SK-MEL-5 (cell line): ENCODE results near the gene GLB1L3. TPM values are rescaled to one million over a fixed set of nuclear protein-coding genes. Genes with fewer than 3 reads are reported as not detected.
"Not testable (repeated sequence)": the region's sequence is repeated elsewhere in the genome, so short reads cannot be mapped to it uniquely, and the experiment has no call there.

Source experiments
- DNase-seq: peaks from one replicate; pipeline ENCODE4 v3.0.0-alpha.2; 2016; ENCODE audit warnings: low read depth, low spot score
- in situ Hi-C: cut with HindIII; loops from 2 replicates; pipeline ENCODE4 v1.10.0; 2016; ENCODE audit warnings: low sequenced_read_pairs, high pct_unique_total_duplicates, low pct_unique_long_range_greater_than_20kb
- total RNA-seq: library from RNA; depleted of rRNA; stranded (reverse); fragments of >200 nt; shearing (Covaris generic); gene quantifications from 2 replicates; pipeline ENCODE4 v1.2.3, GENCODE V29; 2014

The GLB1L3 gene
- total RNA-seq, 1 experiment from 2014 or later, result 0.69 TPM

GRCh38 chr11:134266841-134267251 is 9.3 kb upstream of the GLB1L3 start:
- in situ Hi-C loops, result no loop called here
- DNase-seq, result peak; percentile 44

GRCh38 chr11:134267461-134267860 is 8.7 kb upstream of the GLB1L3 start:
- no peak for DNase-seq
- in situ Hi-C loops, result no loop called here

DNA sequence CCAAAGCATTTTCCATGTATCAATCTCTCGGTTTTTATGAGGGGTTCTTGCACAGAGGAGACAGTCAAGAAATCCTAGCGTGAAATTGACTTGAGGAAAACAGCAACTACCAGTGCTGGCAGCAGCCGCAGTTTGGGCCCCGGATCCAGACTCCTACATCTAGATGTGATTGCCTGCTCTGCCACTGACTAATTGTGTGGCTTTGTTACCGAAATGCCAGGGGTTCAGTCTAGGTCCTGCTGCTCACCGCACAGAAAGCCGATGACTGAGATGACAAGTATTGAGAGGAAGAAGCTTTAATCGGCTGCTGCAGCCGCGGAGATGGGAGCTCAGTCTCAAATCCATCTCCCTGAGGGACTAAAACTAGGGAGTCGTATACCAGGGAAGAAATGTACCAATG is 8.2 kb upstream of the GLB1L3 start:
- in situ Hi-C loops, result no loop called here
- no peak for DNase-seq

GRCh38 chr11:134270250-134270714 is 5.9 kb upstream of the GLB1L3 start:
- in situ Hi-C loops, result no loop called here
- peak; percentile 52 for DNase-seq

GRCh38 chr11:134271978-134272377 is 4.2 kb upstream of the GLB1L3 start:
- in situ Hi-C loops, result no loop called here
- DNase-seq, result no peak

DNA sequence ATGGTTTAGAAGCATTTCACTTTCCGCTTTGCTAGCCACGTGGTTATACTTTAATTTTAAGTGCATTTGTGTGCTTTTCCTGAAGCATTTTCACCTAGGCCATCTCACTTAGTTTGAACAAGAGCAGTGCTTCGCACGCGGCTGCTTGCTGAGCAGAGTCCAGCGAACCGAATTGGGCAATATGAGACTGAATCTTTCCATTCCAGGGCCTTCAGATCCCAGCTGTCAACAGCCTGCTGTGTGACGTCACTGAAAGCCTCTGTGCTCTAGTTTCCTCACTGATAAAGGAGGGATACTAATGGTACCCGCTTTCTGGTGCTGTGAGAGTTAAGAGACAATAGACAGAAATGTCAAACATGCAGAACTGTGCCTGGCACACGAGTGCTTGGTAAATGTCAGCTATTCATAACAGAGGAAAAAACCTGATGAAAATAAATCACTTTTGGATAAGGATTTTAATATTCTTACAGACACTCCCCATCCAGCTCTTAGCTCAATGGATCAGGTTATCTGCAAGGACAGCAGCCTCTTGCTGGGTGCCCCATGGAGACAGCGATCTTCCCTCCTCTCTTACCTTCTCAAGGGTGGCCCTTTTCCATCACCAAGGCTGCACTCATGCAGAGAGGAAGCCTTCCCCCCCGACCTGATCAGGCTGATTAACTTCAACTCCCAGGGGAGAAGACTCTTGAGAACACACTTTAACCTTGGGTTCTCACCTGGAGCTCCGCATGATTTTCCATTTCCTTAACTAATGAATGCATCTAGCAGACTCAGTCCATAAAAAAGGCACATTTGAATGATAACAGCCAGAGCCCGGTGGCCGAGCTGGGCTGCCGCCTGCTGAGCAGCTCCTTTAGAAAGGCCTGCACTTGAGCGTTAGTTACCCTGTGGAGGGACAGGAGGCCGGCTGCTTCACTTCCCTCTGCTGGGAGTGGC is 3.5 kb upstream of the GLB1L3 start:
- no peak for DNase-seq
- in situ Hi-C loops, result no loop called here

GRCh38 chr11:134273317-134273712 is 2.9 kb upstream of the GLB1L3 start:
- in situ Hi-C loops, result no loop called here
- DNase-seq, result no peak

- DNase-seq, result no peak
Measured at GRCh38 chr11:134275188-134275533, 1.0 kb upstream of the GLB1L3 start.

GRCh38 chr11:134276396-134277182 is 410 bp downstream of the GLB1L3 start:
- DNase-seq, result no peak
- in situ Hi-C loops, result no loop called here

More at GRCh38 chr11:134275188-134275533, 1.0 kb upstream of the GLB1L3 start:
- in situ Hi-C loops, result no loop called here

GRCh38 chr11:134277183-134278001 is 1.2 kb downstream of the GLB1L3 start:
- in situ Hi-C loops, result no loop called here
- no peak for DNase-seq

- in situ Hi-C loops, result no loop called here
- DNase-seq, result no peak
Measured at GRCh38 chr11:134278356-134278755, 2.2 kb downstream of the GLB1L3 start.

- in situ Hi-C loops, DNase-seq: not testable (repeated sequence)
Measured at GRCh38 chr11:134281635-134282034, 5.5 kb downstream of the GLB1L3 start.

GRCh38 chr11:134282121-134283045 is 6.2 kb downstream of the GLB1L3 start:
- DNase-seq, result no peak
- in situ Hi-C loops, result no loop called here

DNA sequence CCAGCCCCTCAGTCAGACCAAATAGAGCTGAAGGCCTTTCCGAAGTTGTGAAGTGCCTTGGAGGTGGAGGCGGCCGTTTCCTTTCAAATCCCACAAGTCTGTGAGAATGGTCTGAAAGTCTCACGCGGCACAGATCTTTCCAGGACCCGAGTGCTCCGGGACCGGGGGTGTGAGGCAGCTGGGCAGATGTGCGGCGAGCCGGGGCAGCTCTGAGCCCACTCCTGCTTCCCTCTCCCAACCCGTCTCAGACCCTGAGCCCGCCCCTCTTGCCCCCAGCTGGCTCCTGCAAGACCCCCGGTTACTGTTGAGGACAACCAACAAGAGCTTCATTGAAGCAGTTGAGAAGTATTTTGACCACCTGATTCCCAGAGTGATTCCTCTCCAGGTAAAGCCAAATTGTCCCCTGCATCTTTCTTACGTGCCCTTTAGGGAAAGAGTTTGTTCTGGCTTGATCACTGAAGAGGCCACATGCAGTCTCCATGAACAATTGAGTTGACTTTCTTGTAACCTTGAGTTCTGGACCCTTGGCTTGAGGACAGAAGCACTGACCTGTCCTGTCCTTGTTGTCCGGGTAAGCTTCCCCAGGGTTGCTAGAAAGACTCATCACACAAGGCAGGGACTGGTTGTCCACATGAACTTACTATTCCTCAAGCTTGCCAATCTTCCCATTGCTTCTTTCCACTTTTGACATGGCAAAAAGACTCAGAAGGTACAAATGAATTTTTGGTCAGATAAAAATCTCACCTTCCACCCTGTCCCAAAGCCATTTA is 7.5 kb downstream of the GLB1L3 start:
- in situ Hi-C loops, result no loop called here
- DNase-seq, result no peak

- DNase-seq, in situ Hi-C loops: not testable (repeated sequence)
Measured at GRCh38 chr11:134284349-134284748, 8.2 kb downstream of the GLB1L3 start.

DNA sequence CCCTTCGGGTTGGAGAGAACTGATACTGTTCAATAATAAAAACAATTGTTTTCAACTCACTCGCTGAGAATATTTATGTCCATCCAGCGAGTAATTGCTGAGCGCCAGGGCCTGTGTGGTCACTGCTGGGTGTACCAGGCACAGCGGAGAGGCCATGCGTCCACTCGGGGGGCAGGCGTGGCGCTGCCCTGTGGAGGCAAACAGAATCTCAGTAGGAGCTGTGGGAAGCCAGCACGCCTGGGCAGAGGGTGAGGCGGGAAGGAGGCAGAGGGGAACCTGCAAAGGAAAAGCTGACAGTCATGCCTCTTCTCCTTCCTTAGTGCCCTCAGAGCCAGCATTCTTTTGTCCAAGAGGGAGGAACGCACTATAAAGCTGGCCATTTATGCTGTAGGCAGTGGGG is 11.4 kb downstream of the GLB1L3 start:
- in situ Hi-C loops, result no loop called here
- no peak for DNase-seq
